Cerebellar nuclear complex (tissue), 1 donor: ENCODE results near the gene PLAGL1.
"Not testable (repeated sequence)": the region's sequence is repeated elsewhere in the genome, so short reads cannot be mapped to it uniquely, and the experiment has no call there.

Experiments
- DNase-seq, 2 experiments: peaks; one replicate each; lab custom pipeline; 2025; lab: John Stamatoyannopoulos, UW

PLAGL1 gene

GRCh38 chr6:143936778-143937667, 71.0 kb downstream of the PLAGL1 start:
- DNase-seq = no peak

- DNase-seq = no peak
Measured at GRCh38 chr6:143936347-143936746, 71.7 kb downstream of the PLAGL1 start.

GRCh38 chr6:143934867-143935266, 73.2 kb downstream of the PLAGL1 start:
- DNase-seq = no peak

GRCh38 chr6:143934331-143934730, 73.7 kb downstream of the PLAGL1 start:
- DNase-seq = no peak

- DNase-seq = no peak
Measured at GRCh38 chr6:143929975-143930374, 78.1 kb downstream of the PLAGL1 start.

- DNase-seq = no peak
Measured at GRCh38 chr6:143928853-143929252, 79.2 kb downstream of the PLAGL1 start.

- DNase-seq = not testable (repeated sequence)
Measured at GRCh38 chr6:143917026-143917425, 91.0 kb downstream of the PLAGL1 start.

- DNase-seq = no peak
Measured at GRCh38 chr6:143912671-143913070, 95.4 kb downstream of the PLAGL1 start.

GRCh38 chr6:143911028-143911427, 97.0 kb downstream of the PLAGL1 start:
- no peak for DNase-seq

GRCh38 chr6:143902827-143903226, 105.2 kb downstream of the PLAGL1 start:
- no peak for DNase-seq

- DNase-seq = no peak
Measured at GRCh38 chr6:143901885-143902750, 105.9 kb downstream of the PLAGL1 start.

- no peak for DNase-seq
Measured at GRCh38 chr6:143900358-143900757, 107.7 kb downstream of the PLAGL1 start.

GRCh38 chr6:143896126-143896860, 111.8 kb downstream of the PLAGL1 start:
- DNase-seq = no peak

- DNase-seq = no peak
Measured at GRCh38 chr6:143894655-143895054, 113.4 kb downstream of the PLAGL1 start.
